Measurements from ENCODE around the gene GMCL1.

The GMCL1 gene

GRCh38 chr2:69829256-69830044 is at the start of gene GMCL1:
TSS of gene GMCL1 (plus strand) at chr2:69829660. CDS start at chr2:69829893, 233 bp downstream.
- peak; percentile 94 for DNase-seq (ENCODE audit: low read depth)
- peak within 1 kb of the TSS; percentile 83 for H3K4me3 ChIP-seq (ENCODE audit: low read length)
- no peak for TF ChIP-seq CTCF (conservative IDR thresholded peaks at IDR 0.05; ENCODE audit: low read length)

GRCh38 chr2:69780921-69781320 is 48.5 kb upstream of the GMCL1 start:
- H3K4me3 ChIP-seq (ENCODE audit: low read length) = no peak overlapping the region
- no peak for DNase-seq (ENCODE audit: low read depth)
- TF ChIP-seq CTCF (conservative IDR thresholded peaks at IDR 0.05; ENCODE audit: low read length) = no peak

- H3K4me3 ChIP-seq (ENCODE audit: low read length) = no peak overlapping the region
- no peak for DNase-seq (ENCODE audit: low read depth)
- no peak for TF ChIP-seq CTCF (conservative IDR thresholded peaks at IDR 0.05; ENCODE audit: low read length)
These were observed 47.9 kb upstream of the GMCL1 start for GRCh38 chr2:69781321-69782248.

GRCh38 chr2:69784228-69784627 is 45.2 kb upstream of the GMCL1 start:
- no peak overlapping the region for H3K4me3 ChIP-seq (ENCODE audit: low read length)
- DNase-seq (ENCODE audit: low read depth) = no peak
- no peak for TF ChIP-seq CTCF (conservative IDR thresholded peaks at IDR 0.05; ENCODE audit: low read length)

- TF ChIP-seq CTCF (conservative IDR thresholded peaks at IDR 0.05; ENCODE audit: low read length) = no peak
- H3K4me3 ChIP-seq (ENCODE audit: low read length) = no peak overlapping the region
- DNase-seq (ENCODE audit: low read depth) = no peak
These were observed 44.1 kb upstream of the GMCL1 start for GRCh38 chr2:69785358-69785757.

GRCh38 chr2:69786052-69786560 is 43.4 kb upstream of the GMCL1 start:
- DNase-seq (ENCODE audit: low read depth) = no peak
- no peak overlapping the region for H3K4me3 ChIP-seq (ENCODE audit: low read length)
- TF ChIP-seq CTCF (conservative IDR thresholded peaks at IDR 0.05; ENCODE audit: low read length) = no peak

All from AG10803 (cell line).